Motor neuron (in vitro differentiated cells): ENCODE results near the gene GMPR2. TPM values are rescaled to one million over a fixed set of nuclear protein-coding genes. Genes with fewer than 3 reads are reported as not detected.
"Not testable (repeated sequence)": the region's sequence is repeated elsewhere in the genome, so short reads cannot be mapped to it uniquely, and the experiment has no call there.

Source experiments
- ATAC-seq, 8 experiments: fragments of 200-7000 bp; cut with Tn5 transposase; replicated peaks in 6 of 8; 2 replicates each; pipeline ENCODE4 v1.8.0; 2021; ENCODE audit warnings: mild to moderate bottlenecking in 8 of 8, moderate library complexity in 8 of 8
- H3K27ac ChIP-seq, 2 donors: fragments of 250-450 bp; sonication (Bioruptor Pico); 2 replicates each; pipeline ENCODE4 v1.9.0; 2021; ENCODE audit warnings: antibody characterized with exemption in 2 of 2, mild to moderate bottlenecking in 2 of 2, moderate library complexity in 1 of 2
- H3K4me1 ChIP-seq, 2 donors: fragments of 250-450 bp; sonication (Bioruptor Pico); replicated peaks in 1 of 2; 2 replicates each; pipeline ENCODE4 v1.6.1; 2021; ENCODE audit warnings: antibody characterized with exemption in 2 of 2, mild to moderate bottlenecking in 2 of 2, moderate library complexity in 1 of 2
- H3K4me3 ChIP-seq, 5 donors: fragments of 250-450 bp; sonication (Bioruptor Pico); 2 replicates each; pipeline ENCODE4 v1.9.0; 2021; ENCODE audit warnings: antibody characterized with exemption in 5 of 5, mild to moderate bottlenecking in 5 of 5, moderate library complexity in 4 of 5
- WGBS, 10 experiments: fragments of 450-650 bp; shearing (Covaris generic); methylation state at CpG; one replicate each; pipeline ENCODE4 v1.0.0; 2022; 5-methylcytosine and 5-hydroxymethylcytosine counted together
- in situ Hi-C, 9 experiments: fragments of 400-800 bp; cut with MboI; loops; one replicate each; pipeline ENCODE4 v1.15.0; 2021; ENCODE audit warnings: low sequenced_read_pairs in 9 of 9, low pct_unique_long_range_greater_than_20kb in 2 of 9; ENCODE audit not compliant: unreplicated experiment in 9 of 9
- total RNA-seq, 8 experiments: library from RNA; unstranded; fragments of 300-600 nt; gene quantifications; 2 replicates each; pipeline versions ENCODE4 v1.2.3 to v1.2.4, GENCODE V29; 2022

Gene GMPR2
- total RNA-seq, 8 experiments from 2014 or later = 46.7 to 87.8 (median 69.0) TPM

- H3K4me3 ChIP-seq = no peak overlapping the region
- no peak overlapping the region for H3K27ac ChIP-seq
- in situ Hi-C loops = no loop called here
- H3K4me1 ChIP-seq = peaks cover 19 to 26% of the 10 kb centered on the region in 2 donors
- whole genome bisulfite sequencing, 10 experiments = 89 to 100% (median 100%) methylated on average over 1 to 6 of the region's 15 CpGs; no CpG with 5 or more reads in 2 of the 10 experiments
- no peak for ATAC-seq
Measured at GRCh38 chr14:24192933-24193332, 39.8 kb upstream of the GMPR2 start.

GRCh38 chr14:24194186-24194872 lies 38.4 kb upstream of the GMPR2 start:
- Histone ChIP-seq H3K27ac (peak overlapping the region in 1 of 2 donors; percentile 100), H3K4me3 (peak overlapping the region; percentile 76 to 82 (median 79)), H3K4me1 (peaks cover 16 to 21% of the 10 kb centered on the region in 2 donors)
- 60 to 100% (median 88%) methylated on average over 1 to 5 of the region's 7 CpGs for WGBS, 10 experiments
- in situ Hi-C loops = no loop called here
- ATAC-seq = no peak

- H3K4me1 ChIP-seq = peaks cover 14 to 19% of the 10 kb centered on the region in 2 donors
- H3K27ac ChIP-seq = peak overlapping the region; percentile 99 to 100
- ATAC-seq = no peak
- 80 to 100% (median 92%) methylated on average over 1 to 3 of the region's 8 CpGs; no CpG with 5 or more reads in 7 of the 10 experiments for WGBS, 10 experiments
- in situ Hi-C loops = no loop called here
- H3K4me3 ChIP-seq = peak overlapping the region; percentile 76 to 82 (median 79)
Measured at GRCh38 chr14:24194873-24195185, 37.9 kb upstream of the GMPR2 start.

- 0 to 3% (median 1%) methylated on average over 2 to 15 of the region's 89 CpGs; no CpG with 5 or more reads in 7 of the 10 experiments for WGBS, 10 experiments
- ATAC-seq = peak; percentile 87 to 94 (median 92)
- H3K4me1 ChIP-seq = peaks cover 14 to 19% of the 10 kb centered on the region in 2 donors
- H3K4me3 ChIP-seq = peak within 1 kb of the TSS; percentile 76 to 82 (median 79)
- H3K27ac ChIP-seq = peak within 1 kb of the TSS; percentile 99 to 100
- in situ Hi-C loops = no loop called here
Measured at GRCh38 chr14:24195186-24196070, 37.3 kb upstream of the GMPR2 start, which contains the start of gene TM9SF1. Gene TM9SF1, minus strand, starts transcription at chr14:24195441. Its CDS starts 422 bp downstream, at chr14:24195019.

GRCh38 chr14:24196071-24197055 lies 36.4 kb upstream of the GMPR2 start:
- WGBS, 10 experiments = 17 to 100% (median 45%) methylated on average over 2 to 24 of the region's 33 CpGs
- Histone ChIP-seq H3K4me3 (peak overlapping the region; percentile 76 to 82 (median 79)), H3K27ac (peak overlapping the region; percentile 99 to 100), H3K4me1 (peaks cover 14 to 19% of the 10 kb centered on the region in 2 donors)
- ATAC-seq = peak; percentile 2 to 17 (median 8)
- in situ Hi-C loops = no loop called here

- H3K4me1 ChIP-seq = peaks cover 14 to 19% of the 10 kb centered on the region in 2 donors
- no peak for ATAC-seq
- in situ Hi-C loops = no loop called here
- H3K27ac ChIP-seq = no peak overlapping the region
- peak overlapping the region in 4 of 5 donors; percentile 76 to 82 (median 78) for H3K4me3 ChIP-seq
- WGBS, 10 experiments = 33 to 100% (median 93%) methylated on average over 1 to 2 of the region's 2 CpGs; no CpG with 5 or more reads in 1 of the 10 experiments
Measured at GRCh38 chr14:24197056-24197450, 35.7 kb upstream of the GMPR2 start.

- H3K4me3 ChIP-seq = no peak overlapping the region
- 63 to 100% (median 93%) methylated on average over 1 to 7 of the region's 7 CpGs for WGBS, 10 experiments
- no peak overlapping the region for H3K27ac ChIP-seq
- no peak for ATAC-seq
- H3K4me1 ChIP-seq = peaks cover 14 to 26% of the 10 kb centered on the region in 2 donors
- in situ Hi-C loops = no loop called here
Measured at GRCh38 chr14:24198814-24199524, 33.8 kb upstream of the GMPR2 start.

GRCh38 chr14:24202538-24202937 lies 30.2 kb upstream of the GMPR2 start:
- not testable (repeated sequence) for ATAC-seq
- WGBS, 10 experiments = 15 to 90% (median 63%) methylated on average over 2 to 8 of the region's 8 CpGs; no CpG with 5 or more reads in 2 of the 10 experiments

GRCh38 chr14:24203249-24203886 lies 29.4 kb upstream of the GMPR2 start:
- ATAC-seq, H3K4me1 ChIP-seq, H3K4me3 ChIP-seq, H3K27ac ChIP-seq, in situ Hi-C loops: not testable (repeated sequence)
- 93 to 100% (median 96%) methylated on average over 2 to 9 of the region's 16 CpGs; no CpG with 5 or more reads in 7 of the 10 experiments for WGBS, 10 experiments

More at GRCh38 chr14:24202538-24202937, 30.2 kb upstream of the GMPR2 start:
- H3K4me1 ChIP-seq, in situ Hi-C loops, H3K27ac ChIP-seq, H3K4me3 ChIP-seq: not testable (repeated sequence)

- in situ Hi-C loops = no loop called here
- ATAC-seq = no peak
- H3K27ac ChIP-seq = no peak overlapping the region
- no peak overlapping the region for H3K4me3 ChIP-seq
- peaks cover 0 to 7% of the 10 kb centered on the region in 2 donors for H3K4me1 ChIP-seq
- 85 to 97% (median 94%) methylated on average over 5 to 7 of the region's 7 CpGs for WGBS, 10 experiments
Measured at GRCh38 chr14:24204163-24205146, 28.3 kb upstream of the GMPR2 start.
